Gastrocnemius medialis (tissue), 4 donors: ENCODE measurements around the gene FGF7. TPM values are rescaled to one million over a fixed set of nuclear protein-coding genes. Genes with fewer than 3 reads are reported as not detected.
"Not testable (repeated sequence)": the region's sequence is repeated elsewhere in the genome, so short reads cannot be mapped to it uniquely, and the experiment has no call there.

ENCODE experiments used
- ATAC-seq, 2 donors: fragments of 150-250 bp; one replicate each; pipeline ENCODE4 v1.9.1; 2016
- DNase-seq, 2 donors: peaks; one replicate each; pipeline ENCODE4 v3.0.0-alpha.2; 2019
- H3K27ac ChIP-seq, 4 donors: fragments of 200-600 bp; sonication (generic); 1 replicate in 1 of 4; 2 replicates in 3 of 4; pipeline ENCODE4 v1.5.1; 2016 to 2018; ENCODE audit warnings: mild to moderate bottlenecking in 2 of 4, moderate library complexity in 1 of 4
- H3K27me3 ChIP-seq, 3 donors: fragments of 200-600 bp; sonication (generic) in 2 of 3; 1 replicate in 1 of 3; 2 replicates in 2 of 3; pipeline versions ENCODE4 v1.5.1 to v1.6.0; 2016 to 2019; ENCODE audit warnings: mild to moderate bottlenecking in 1 of 3, moderate library complexity in 1 of 3
- H3K36me3 ChIP-seq, 2 donors: fragments of 200-600 bp; sonication (generic) in 1 of 2; one replicate each; pipeline ENCODE4 v1.5.1; 2017 to 2018
- H3K4me1 ChIP-seq, 2 donors: fragments of 200-600 bp; sonication (generic) in 1 of 2; one replicate each; pipeline ENCODE4 v1.5.1; 2016 to 2017; ENCODE audit warnings: mild to moderate bottlenecking in 2 of 2
- H3K4me3 ChIP-seq, 4 donors: fragments of 200-600 bp; sonication (generic) in 3 of 4; 1 replicate in 1 of 4; 2 replicates in 3 of 4; pipeline ENCODE4 v1.5.1; 2016 to 2019; ENCODE audit warnings: mild to moderate bottlenecking in 2 of 4
- H3K9me3 ChIP-seq, 3 donors: fragments of 200-600 bp; sonication (generic) in 2 of 3; 1 replicate in 1 of 3; 2 replicates in 2 of 3; pipeline ENCODE4 v1.5.1; 2016 to 2019
- CTCF ChIP-seq, 5 experiments: fragments of 450-650 bp in 3 of 5; fragments of 200-600 bp in 2 of 5; sonication (generic) in 2 of 5; IDR thresholded peaks in 4 of 5; conservative IDR thresholded peaks in 1 of 5; 1 replicate in 4 of 5; 2 replicates in 1 of 5; pipeline ENCODE4 v1.5.1; 2016 to 2019; ENCODE audit warnings: antibody characterized with exemption in 5 of 5, mild to moderate bottlenecking in 3 of 5, moderate library complexity in 3 of 5
- POLR2A ChIP-seq, 2 donors: fragments of 450-650 bp; IDR thresholded peaks; one replicate each; pipeline ENCODE4 v1.6.1; 2017; ENCODE audit warnings: antibody characterized with exemption in 2 of 2, mild to moderate bottlenecking in 2 of 2, moderate library complexity in 2 of 2
- in situ Hi-C, 4 donors: fragments of 200-750 bp; cut with MboI; loops; one replicate each; pipeline versions ENCODE4 v1.15.0 to v1.8.0; 2017; ENCODE audit warnings: low sequenced_read_pairs in 4 of 4
- intact Hi-C: fragments of 100-400 bp; cut with DNase I; formaldehyde crosslinking; loops from one replicate; pipeline ENCODE4 v1.15.1; 2023; ENCODE audit warnings: low total_unique reads
- total RNA-seq, 4 donors: library from RNA; depleted of rRNA; stranded (reverse); fragments of >200 nt; gene quantifications; one replicate each; pipeline versions ENCODE4 v1.1.0 to v1.2.3, GENCODE V29; 2016

The FGF7 gene
- total RNA-seq, 4 donors from 2014 or later = 1.3 to 9.5 (median 2.0) TPM

GRCh38 chr15:49507261-49507660, 84.2 kb downstream of the FGF7 start:
- no peak overlapping the region for H3K27ac ChIP-seq
- H3K27me3 ChIP-seq = no peaks in the 10 kb centered on the region
- ATAC-seq = no peak
- TF ChIP-seq POLR2A (IDR thresholded peaks at IDR 0.05) (no peak), CTCF (IDR thresholded peaks at IDR 0.05 in 4 of 5, conservative IDR thresholded peaks at IDR 0.05 in 1 of 5) (no peak)
- in situ Hi-C loops (no loop called here), intact Hi-C loops (no loop called here)
- DNase-seq = no peak
- no peaks in the 10 kb centered on the region for H3K4me1 ChIP-seq
- H3K9me3 ChIP-seq = no peaks in the 10 kb centered on the region
- H3K36me3 ChIP-seq = no peaks in the 10 kb centered on the region
- H3K4me3 ChIP-seq = no peak overlapping the region

- H3K36me3 ChIP-seq, H3K27ac ChIP-seq, H3K9me3 ChIP-seq, DNase-seq, H3K4me3 ChIP-seq, in situ Hi-C loops, H3K27me3 ChIP-seq, intact Hi-C loops, ATAC-seq, H3K4me1 ChIP-seq: not testable (repeated sequence)
Observed at GRCh38 chr15:49512739-49513138, 89.7 kb downstream of the FGF7 start.

GRCh38 chr15:49521802-49522201, 98.8 kb downstream of the FGF7 start:
- no peaks in the 10 kb centered on the region for H3K27me3 ChIP-seq
- no peak overlapping the region for H3K4me3 ChIP-seq
- H3K9me3 ChIP-seq = no peaks in the 10 kb centered on the region
- no peaks in the 10 kb centered on the region for H3K4me1 ChIP-seq
- in situ Hi-C loops = no loop called here
- TF ChIP-seq CTCF (IDR thresholded peaks at IDR 0.05 in 4 of 5, conservative IDR thresholded peaks at IDR 0.05 in 1 of 5) (no peak), POLR2A (IDR thresholded peaks at IDR 0.05) (no peak)
- no peak for ATAC-seq
- intact Hi-C loops = no loop called here
- DNase-seq = no peak
- H3K36me3 ChIP-seq = no peaks in the 10 kb centered on the region
- H3K27ac ChIP-seq = no peak overlapping the region

DNA sequence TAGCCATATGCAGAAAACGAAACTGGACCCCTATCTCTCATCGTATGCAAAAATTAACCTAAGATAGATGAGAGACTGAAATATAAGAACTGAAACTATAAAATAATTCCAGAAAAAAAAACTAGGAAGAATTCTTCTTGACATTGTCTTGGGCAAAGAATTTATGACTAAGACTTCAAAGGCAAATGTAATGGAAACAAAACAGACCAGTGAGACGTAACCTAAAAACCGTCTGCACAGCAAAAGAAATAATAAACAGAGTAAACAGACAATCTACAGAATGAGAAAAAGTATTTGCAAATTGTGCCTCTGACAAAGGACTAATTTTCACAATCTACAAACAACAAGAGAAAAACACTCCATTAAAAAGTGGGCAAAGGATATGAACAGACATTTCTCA, 105.2 kb downstream of the FGF7 start:
- ATAC-seq (no peak), DNase-seq (no peak)
- in situ Hi-C loops (no loop called here), intact Hi-C loops (no loop called here)
- TF ChIP-seq POLR2A (IDR thresholded peaks at IDR 0.05) = no peak
- no peaks in the 10 kb centered on the region for H3K4me1 ChIP-seq
- no peak overlapping the region for H3K27ac ChIP-seq
- no peak overlapping the region for H3K4me3 ChIP-seq
- no peaks in the 10 kb centered on the region for H3K36me3 ChIP-seq
- peaks cover 0 to 3% (median 0%) of the 10 kb centered on the region in 3 donors for H3K9me3 ChIP-seq
- no peaks in the 10 kb centered on the region for H3K27me3 ChIP-seq

DNA sequence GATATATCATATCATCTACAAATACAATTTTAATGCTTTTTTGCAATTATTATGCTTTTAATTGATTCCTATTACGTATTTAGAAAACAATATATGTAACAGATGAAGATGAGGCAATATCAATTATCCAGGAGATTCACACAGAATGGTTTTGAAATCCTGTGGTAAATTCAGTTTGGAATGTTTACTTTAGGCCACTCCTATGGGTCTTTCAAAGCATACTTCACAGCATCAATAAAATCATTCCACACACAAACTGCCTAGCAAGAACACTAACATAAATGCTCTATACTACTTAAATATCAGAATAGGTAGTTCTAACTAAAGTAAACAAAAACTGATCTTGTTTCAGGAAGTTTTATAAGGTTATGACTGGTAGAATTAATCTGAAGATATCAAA, 107.0 kb downstream of the FGF7 start:
- ATAC-seq = no peak
- Histone ChIP-seq H3K27me3 (no peaks in the 10 kb centered on the region), H3K4me3 (no peak overlapping the region), H3K9me3 (peaks cover 0 to 3% (median 0%) of the 10 kb centered on the region in 3 donors), H3K27ac (no peak overlapping the region), H3K36me3 (no peaks in the 10 kb centered on the region), H3K4me1 (no peaks in the 10 kb centered on the region)
- DNase-seq = no peak
- in situ Hi-C loops (no loop called here), intact Hi-C loops (no loop called here)
- TF ChIP-seq CTCF (IDR thresholded peaks at IDR 0.05 in 4 of 5, conservative IDR thresholded peaks at IDR 0.05 in 1 of 5) = no peak

Other genes starting within 250 kb of the FGF7 start
- 10 to 100 TPM in 2 of 4 donors, 1 to 10 TPM in 2; 7.5 to 15.4 (median 11.7) TPM for gene FAM227B, start 197.6 kb downstream of the FGF7 start, total RNA-seq
- gene DTWD1, start 197.8 kb downstream of the FGF7 start, total RNA-seq = 10 to 100 TPM in 3 of 4 donors, 1 to 10 TPM in 1; 8.5 to 16.5 (median 11.8) TPM